GM12878 (cell line): ENCODE measurements around the gene TPM4. TPM values are rescaled to one million over a fixed set of nuclear protein-coding genes. Genes with fewer than 3 reads are reported as not detected.

ENCODE experiments used
- ATAC-seq: fragments of 200-7000 bp; cut with Tn5 transposase; 3 replicates; pipeline ENCODE4 v1.9.1; 2020; ENCODE audit warnings: mild to moderate bottlenecking, moderate library complexity
- BruUV-seq: library from RNA; stranded (reverse); fragments of 400-500 nt; replicated peaks from 2 replicates; lab custom pipeline; 2021; lab: Mats Ljungman, UMichigan
- CTCF ChIA-PET: fragments of 300-600 bp; sonication (Branson Sonifier 250); formaldehyde crosslinking; extraction: SDS; loops from one replicate; lab custom pipeline; 2021; ENCODE audit warnings: inconsistent platforms; lab: Yijun Ruan, JAX
- POLR2A ChIA-PET: fragments of 350-600 bp; formaldehyde crosslinking; extraction: SDS; loops from one replicate; lab custom pipeline; 2021; ENCODE audit warnings: inconsistent platforms; lab: Charles Lee
- RAD21 ChIA-PET: fragments of 300-600 bp; sonication (Branson Sonifier 250); formaldehyde crosslinking; loops from one replicate; lab custom pipeline; 2023; ENCODE audit warnings: antibody characterized with exemption; ENCODE audit not compliant: unreplicated experiment; lab: Charles Lee
- SMC1A ChIA-PET: fragments of 300-600 bp; sonication (Branson Sonifier 250); formaldehyde crosslinking; loops from one replicate; lab custom pipeline; 2023; ENCODE audit not compliant: unreplicated experiment, uncharacterized antibody; lab: Charles Lee
- DNase-seq: peaks from one replicate; pipeline ENCODE4 v3.0.0-alpha.2; 2011; ENCODE audit warnings: low read depth, low spot score
- FAIRE-seq: peaks from 3 replicates; lab custom pipeline; 2011; peaks lifted over from hg19 to GRCh38; lab: Jason Lieb, UNC
- H2AFZ ChIP-seq: 2 replicates; pipeline ENCODE4 v1.6.0; 2011; ENCODE audit warnings: low read depth, low read length, control low read depth; ENCODE audit not compliant: control insufficient read depth
- H3K27ac ChIP-seq: 2 replicates; pipeline ENCODE4 v1.5.1; 2011; ENCODE audit warnings: control low read depth; ENCODE audit not compliant: control insufficient read depth, insufficient read depth
- H3K27me3 ChIP-seq, 2 experiments: replicated peaks in 1 of 2; 2 replicates each; pipeline versions ENCODE4 v1.6.0 to v1.6.1; 2011; ENCODE audit warnings: low read length in 1 of 2; ENCODE audit not compliant: control insufficient read depth in 2 of 2, insufficient read depth in 2 of 2
- H3K36me3 ChIP-seq, 2 experiments: 2 replicates each; pipeline ENCODE4 v1.5.1; 2011; ENCODE audit warnings: low read length in 1 of 2; ENCODE audit not compliant: control insufficient read depth in 2 of 2, insufficient read depth in 2 of 2
- H3K4me1 ChIP-seq: 2 replicates; pipeline ENCODE4 v1.6.1; 2011; ENCODE audit warnings: mild to moderate bottlenecking, low read length, moderate library complexity, mixed read lengths; ENCODE audit not compliant: control insufficient read depth, insufficient read depth
- H3K4me2 ChIP-seq: 2 replicates; pipeline ENCODE4 v1.6.0; 2011; ENCODE audit warnings: control low read depth; ENCODE audit not compliant: control insufficient read depth, insufficient read depth
- H3K4me3 ChIP-seq: fragments of 200-600 bp; sonication (generic); 2 replicates; pipeline ENCODE4 v1.5.1; 2016
- H3K79me2 ChIP-seq: 2 replicates; pipeline ENCODE4 v1.6.0; 2011; ENCODE audit warnings: low read length; ENCODE audit not compliant: control insufficient read depth, insufficient read depth
- H3K9ac ChIP-seq: 2 replicates; pipeline ENCODE4 v1.8.0; 2011; ENCODE audit warnings: low read length, control low read depth, mixed read lengths; ENCODE audit not compliant: control insufficient read depth, insufficient read depth
- H3K9me3 ChIP-seq: replicated peaks from 3 replicates; pipeline ENCODE4 v1.5.1; 2011; ENCODE audit warnings: mild to moderate bottlenecking, low read length; ENCODE audit not compliant: control insufficient read depth, insufficient read depth
- H4K20me1 ChIP-seq: 2 replicates; pipeline ENCODE4 v1.6.0; 2011; ENCODE audit not compliant: control insufficient read depth, insufficient read depth
- IRF4 ChIP-seq: IDR thresholded peaks from 2 replicates; pipeline ENCODE4 v1.6.1; 2011; ENCODE audit warnings: low read depth, low read length
- MTA3 ChIP-seq: IDR thresholded peaks from 2 replicates; pipeline ENCODE4 v1.6.1; 2012; ENCODE audit warnings: low read length, inconsistent platforms, borderline replicate concordance
- WGBS: methylation state at CpG from one replicate; pipeline ENCODE4 v1.1.6; 2016; ENCODE audit warnings: low lambda C conversion rate; ENCODE audit not compliant: insufficient replicate concordance, insufficient coverage; ENCODE audit errors: missing lambda C conversion rate; 5-methylcytosine and 5-hydroxymethylcytosine counted together
- in situ Hi-C: fragments of 300-500 bp; cut with MboI; formaldehyde crosslinking; loops from 9 replicates; pipeline ENCODE4 v1.14.3; 2018; ENCODE audit warnings: mixed read lengths
- intact Hi-C: fragments of 100-400 bp; cut with micrococcal nuclease; formaldehyde crosslinking; loops from one replicate; pipeline ENCODE4 v1.14.2; 2022; ENCODE audit not compliant: unreplicated experiment
- polyA plus RNA-seq, 11 experiments: library from polyadenylated mRNA; depleted of rRNA in 4 of 11; unstranded in 6 of 11; stranded (reverse) in 5 of 11; fragments of >200 nt; fragmentation: Nextera tagmentation in 4 of 11; fragmentation: Illumina TruSeq in 1 of 11; extraction: Ambion mirVana in 4 of 11; extraction: Trizol in 1 of 11; gene quantifications; 1 replicate in 1 of 11; 2 replicates in 10 of 11; pipeline versions ENCODE4 v1.2.1 to v1.2.3, GENCODE V29; 2011 to 2016; ENCODE audit warnings: inconsistent platforms in 2 of 11, missing spikeins in 2 of 11, low read depth in 1 of 11
- total RNA-seq, 4 experiments: library from RNA; depleted of rRNA in 3 of 4; stranded (reverse); fragments of >200 nt in 3 of 4; fragmentation: Illumina TruSeq in 1 of 4; extraction: Trizol in 1 of 4; gene quantifications; 2 replicates each; pipeline versions ENCODE4 v1.2.1 to v1.2.3, GENCODE V29; 2013 to 2021

TPM4 gene
- total and polyA plus RNA-seq, 10 of the 15 experiments (the other 5 are each of a cell fraction or from before 2014, with no cell fraction given), result 183 to 620 (median 407) TPM

GRCh38 chr19:16074488-16075365 lies 1.6 kb upstream of the TPM4 start:
- peak overlapping the region; percentile 96; the same call in 1 of the 2 replicates for H3K9ac ChIP-seq
- FAIRE-seq (no peak), DNase-seq (no peak), ATAC-seq (no peak)
- peak overlapping the region; percentile 97 for H3K27ac ChIP-seq
- peaks cover 47% of the 10 kb centered on the region for H3K79me2 ChIP-seq
- peak overlapping the region; percentile 94 for H3K4me2 ChIP-seq
- no peak overlapping the region for H2AFZ ChIP-seq
- in situ Hi-C loops (no loop called here), intact Hi-C loops (loop anchor here (5.0 kb wide), 2 partner anchors 373 to 513 kb away; no protein-coding TSS in a partner anchor)
- 88% methylated on average over 10 of the region's 10 CpGs for WGBS
- TF ChIP-seq MTA3 (no peak), IRF4 (no peak)
- BruUV-seq, result no TSS peak
- CTCF ChIA-PET, result interaction anchor here (0.5 to 6.8 kb wide), 12 partner anchors 10 to 445 kb away, joined by 3 to 45 read pairs (median 4); partner anchors contain the start of gene FAM32A
- H3K36me3 ChIP-seq, result no peaks in the 10 kb centered on the region
- peaks cover 15% of the 10 kb centered on the region for H3K4me1 ChIP-seq
- H4K20me1 ChIP-seq, result no peaks in the 10 kb centered on the region
- peak overlapping the region; percentile 87 for H3K4me3 ChIP-seq
- no peaks in the 10 kb centered on the region for H3K9me3 ChIP-seq
- POLR2A ChIA-PET, result interaction anchor here (0.6 to 4.1 kb wide), 9 partner anchors 36 to 123 kb away, joined by 3 to 36 read pairs (median 4); partner anchors contain the start of genes AP1M1, FAM32A and HSH2D
- RAD21 ChIA-PET, result interaction anchor here (1.3 to 1.8 kb wide), 3 partner anchors 21 to 110 kb away, joined by 3 to 7 read pairs (median 4); partner anchors contain the start of gene FAM32A
- H3K27me3 ChIP-seq, result no peaks in the 10 kb centered on the region
- SMC1A ChIA-PET, result interaction anchor here (1.1 to 4.0 kb wide), 7 partner anchors 8 to 110 kb away, joined by 3 to 13 read pairs (median 3); partner anchors contain the start of genes FAM32A and HSH2D
